GM19239 (cell line): ENCODE measurements around the gene ADGRA3.

ENCODE experiments used
- DNase-seq: peaks from one replicate; pipeline ENCODE4 v3.0.0; 2011; ENCODE audit warnings: low spot score; ENCODE audit not compliant: insufficient read length
- FAIRE-seq: peaks from 2 replicates; lab custom pipeline; 2011; peaks lifted over from hg19 to GRCh38; lab: Jason Lieb, UNC

The ADGRA3 gene

GRCh38 chr4:22514481-22514880, 1.4 kb downstream of the ADGRA3 start:
- FAIRE-seq, result no peak

GRCh38 chr4:22514001-22514400, 1.9 kb downstream of the ADGRA3 start:
- DNase-seq, result no peak
- no peak for FAIRE-seq

More at GRCh38 chr4:22514481-22514880, 1.4 kb downstream of the ADGRA3 start:
- DNase-seq, result no peak

GRCh38 chr4:22512306-22512705, 3.6 kb downstream of the ADGRA3 start:
- FAIRE-seq (no peak), DNase-seq (no peak)

GRCh38 chr4:22510750-22511149, 5.1 kb downstream of the ADGRA3 start:
- DNase-seq (no peak), FAIRE-seq (no peak)

- DNase-seq, result no peak
- FAIRE-seq, result no peak
Observed at GRCh38 chr4:22508376-22508775, 7.5 kb downstream of the ADGRA3 start.

GRCh38 chr4:22504922-22505321, 10.9 kb downstream of the ADGRA3 start:
- FAIRE-seq, result no peak
- no peak for DNase-seq

- DNase-seq (no peak), FAIRE-seq (no peak)
Observed at GRCh38 chr4:22504447-22504846, 11.4 kb downstream of the ADGRA3 start.

GRCh38 chr4:22502895-22503814, 12.7 kb downstream of the ADGRA3 start:
- DNase-seq (no peak), FAIRE-seq (no peak)

GRCh38 chr4:22501715-22502095, 14.2 kb downstream of the ADGRA3 start:
- FAIRE-seq, result no peak
- no peak for DNase-seq

GRCh38 chr4:22500831-22501714, 14.8 kb downstream of the ADGRA3 start:
- DNase-seq (no peak), FAIRE-seq (no peak)

- DNase-seq (no peak), FAIRE-seq (no peak)
Observed at GRCh38 chr4:22500128-22500611, 15.7 kb downstream of the ADGRA3 start.

GRCh38 chr4:22498866-22499265, 17.0 kb downstream of the ADGRA3 start:
- DNase-seq (no peak), FAIRE-seq (no peak)

- DNase-seq (no peak), FAIRE-seq (no peak)
Observed at GRCh38 chr4:22496165-22496813, 19.6 kb downstream of the ADGRA3 start.

GRCh38 chr4:22493523-22493922, 22.3 kb downstream of the ADGRA3 start:
- DNase-seq (no peak), FAIRE-seq (no peak)

GRCh38 chr4:22492987-22493386, 22.9 kb downstream of the ADGRA3 start:
- FAIRE-seq, result no peak
- no peak for DNase-seq

- no peak for FAIRE-seq
Observed at GRCh38 chr4:22491939-22492338, 23.9 kb downstream of the ADGRA3 start.

GRCh38 chr4:22490718-22491315, 25.0 kb downstream of the ADGRA3 start:
- DNase-seq (no peak), FAIRE-seq (no peak)

More at GRCh38 chr4:22491939-22492338, 23.9 kb downstream of the ADGRA3 start:
- DNase-seq, result no peak

GRCh38 chr4:22488106-22488505, 27.8 kb downstream of the ADGRA3 start:
- FAIRE-seq (no peak), DNase-seq (no peak)

- no peak for DNase-seq
- FAIRE-seq, result no peak
Observed at GRCh38 chr4:22487328-22487727, 28.5 kb downstream of the ADGRA3 start.

- FAIRE-seq (no peak), DNase-seq (no peak)
Observed at GRCh38 chr4:22486276-22486675, 29.6 kb downstream of the ADGRA3 start.
